K562 (cell line): ENCODE results near the gene CHCHD6. TPM values are rescaled to one million over a fixed set of nuclear protein-coding genes. Genes with fewer than 3 reads are reported as not detected.

Source experiments
- ATAC-seq: fragments of 200-7000 bp; cut with Tn5 transposase; 3 replicates; pipeline ENCODE4 v1.9.1; 2020; ENCODE audit warnings: moderate library complexity
- BruUV-seq: library from RNA; stranded (reverse); fragments of 400-500 nt; replicated peaks from 2 replicates; lab custom pipeline; 2021; lab: Mats Ljungman, UMichigan
- CTCF ChIA-PET: fragments of 300-600 bp; formaldehyde crosslinking; extraction: SDS; loops from one replicate; lab custom pipeline; 2021; ENCODE audit warnings: low intra/inter-chr PET ratio; lab: Yijun Ruan, JAX
- POLR2A ChIA-PET: fragments of 300-600, 350-650 bp; sonication (Branson Sonifier 250); formaldehyde crosslinking; extraction: SDS; loops from one replicate; lab custom pipeline; 2021; ENCODE audit warnings: antibody characterized with exemption, inconsistent platforms; lab: Yijun Ruan, JAX
- DNase-seq, 4 experiments: peaks; one replicate each; pipeline versions ENCODE4 v3.0.0 to v3.0.0-alpha.2; 2011 to 2018; ENCODE audit warnings: low spot score in 3 of 4, mixed read lengths in 3 of 4; ENCODE audit errors: extremely low read depth in 1 of 4
- FAIRE-seq: peaks from 2 replicates; lab custom pipeline; 2011; peaks lifted over from hg19 to GRCh38; lab: Jason Lieb, UNC
- H2AFZ ChIP-seq: 2 replicates; pipeline ENCODE4 v1.6.0; 2011; ENCODE audit warnings: low read depth, low read length, control low read depth, inconsistent platforms
- H3K27ac ChIP-seq: fragments of 200-600 bp; 3 replicates; pipeline ENCODE4 v1.8.0; 2011; ENCODE audit warnings: low read depth, mild to moderate bottlenecking, control low read depth, inconsistent platforms, low read length, moderate library complexity, mixed read lengths; ENCODE audit errors: extremely low read depth
- H3K27me3 ChIP-seq, 2 experiments: fragments of 300-600 bp in 1 of 2; 2 replicates in 1 of 2; 3 replicates in 1 of 2; pipeline versions ENCODE4 v1.6.0 to v1.8.0; 2011; ENCODE audit warnings: inconsistent platforms in 2 of 2, low read length in 2 of 2, mild to moderate bottlenecking in 1 of 2, mixed read lengths in 1 of 2, moderate library complexity in 1 of 2; ENCODE audit not compliant: control insufficient read depth in 2 of 2, insufficient read depth in 2 of 2
- H3K36me3 ChIP-seq: fragments of 300-600 bp; 3 replicates; pipeline ENCODE4 v1.8.0; 2011; ENCODE audit warnings: mild to moderate bottlenecking, low read length, inconsistent platforms; ENCODE audit not compliant: control insufficient read depth, insufficient read depth
- H3K4me1 ChIP-seq, 2 experiments: fragments of 200-600 bp in 1 of 2; replicated peaks in 1 of 2; 2 replicates in 1 of 2; 3 replicates in 1 of 2; pipeline versions ENCODE4 v1.5.1 to v1.8.0; 2011; ENCODE audit warnings: inconsistent platforms in 2 of 2, low read length in 2 of 2, mild to moderate bottlenecking in 1 of 2, mixed read lengths in 1 of 2, moderate library complexity in 1 of 2; ENCODE audit not compliant: control insufficient read depth in 2 of 2, insufficient read depth in 2 of 2
- H3K4me2 ChIP-seq: 2 replicates; pipeline ENCODE4 v1.6.1; 2011; ENCODE audit warnings: low read length, control low read depth, inconsistent platforms, mixed read lengths; ENCODE audit not compliant: insufficient read depth
- H3K4me3 ChIP-seq: fragments of 200-600 bp; sonication (generic), shearing (Covaris generic); 2 replicates; pipeline ENCODE4 v1.5.1; 2016; ENCODE audit warnings: control low read depth, inconsistent platforms
- H3K79me2 ChIP-seq: fragments of 200-600 bp; 3 replicates; pipeline ENCODE4 v1.8.0; 2011; ENCODE audit warnings: low read length, inconsistent platforms; ENCODE audit not compliant: control insufficient read depth, insufficient read depth
- H3K9ac ChIP-seq, 2 experiments: 2 replicates each; pipeline versions ENCODE4 v1.6.0 to v1.6.1; 2011; ENCODE audit warnings: low read depth in 2 of 2, low read length in 2 of 2, control low read depth in 1 of 2, inconsistent platforms in 1 of 2, mild to moderate bottlenecking in 1 of 2, mixed read lengths in 1 of 2; ENCODE audit not compliant: insufficient read depth in 1 of 2
- H3K9me1 ChIP-seq: one replicate; pipeline ENCODE4 v1.6.0; 2011; ENCODE audit warnings: inconsistent platforms, mild to moderate bottlenecking, low read length, moderate library complexity; ENCODE audit not compliant: control insufficient read depth, insufficient read depth
- H3K9me3 ChIP-seq: replicated peaks from 2 replicates; pipeline ENCODE4 v1.5.1; 2011; ENCODE audit warnings: low read depth, low read length, inconsistent platforms; ENCODE audit not compliant: control insufficient read depth, insufficient read depth
- H4K20me1 ChIP-seq: replicated peaks from 2 replicates; pipeline ENCODE4 v1.6.1; 2011; ENCODE audit warnings: low read length, inconsistent platforms, mixed read lengths; ENCODE audit not compliant: control insufficient read depth, insufficient read depth
- HDAC8 ChIP-seq: fragments of 450-650 bp; IDR thresholded peaks from 2 replicates; pipeline ENCODE4 v1.6.1; 2016; ENCODE audit warnings: mild to moderate bottlenecking, missing genetic modification characterization, moderate library complexity, missing compliant biosample characterization
- KAT8 ChIP-seq: fragments of 450-650 bp; IDR thresholded peaks from 2 replicates; pipeline ENCODE4 v1.6.1; 2016; ENCODE audit warnings: low read depth, mild to moderate bottlenecking
- MYBL2 ChIP-seq, 2 experiments: fragments of 450-650 bp in 1 of 2; sonication (generic) in 1 of 2; formaldehyde crosslinking in 1 of 2; IDR thresholded peaks; 2 replicates each; pipeline versions ENCODE4 v1.6.1 to v1.8.1; 2017 to 2022; ENCODE audit warnings: borderline replicate concordance in 1 of 2, inconsistent platforms in 1 of 2, low read depth in 1 of 2, mild to moderate bottlenecking in 1 of 2, missing genetic modification reagents in 1 of 2, moderate library complexity in 1 of 2
- PCBP2 ChIP-seq: fragments of 200-400 bp; formaldehyde crosslinking; IDR thresholded peaks from 2 replicates; pipeline ENCODE4 v1.6.1; 2018; ENCODE audit warnings: low read length, low read depth, mild to moderate bottlenecking, moderate library complexity; ENCODE audit not compliant: poor library complexity, severe bottlenecking
- POLR2G ChIP-seq: fragments of 200-400 bp; formaldehyde crosslinking; IDR thresholded peaks from 2 replicates; pipeline ENCODE4 v1.6.1; 2017; ENCODE audit warnings: low read depth, mild to moderate bottlenecking, antibody characterized with exemption, low read length, moderate library complexity
- RBFOX2 ChIP-seq: fragments of 200-400 bp; formaldehyde crosslinking; IDR thresholded peaks from 2 replicates; pipeline ENCODE4 v1.6.1; 2017; ENCODE audit warnings: low read depth, mild to moderate bottlenecking, low read length, moderate library complexity
- RERE ChIP-seq: sonication (generic); formaldehyde crosslinking; IDR thresholded peaks from 2 replicates; pipeline ENCODE4 v1.8.0; 2023; ENCODE audit warnings: missing genetic modification reagents, mild to moderate bottlenecking, borderline replicate concordance
- SETDB1 ChIP-seq: IDR thresholded peaks from one replicate; pipeline ENCODE4 v1.6.1; 2012; ENCODE audit warnings: low read length, control low read depth, inconsistent platforms
- WGBS: fragments of 100-300 bp; shearing (Covaris generic); methylation state at CpG from one replicate; pipeline ENCODE4 v1.1.6; 2016; ENCODE audit warnings: low coverage, mixed read lengths; ENCODE audit not compliant: insufficient coverage; ENCODE audit errors: missing lambda C conversion rate; 5-methylcytosine and 5-hydroxymethylcytosine counted together
- in situ Hi-C: fragments of 300-500 bp; cut with MboI; formaldehyde crosslinking; loops from 4 replicates; pipeline ENCODE4 v1.15.0; 2018; ENCODE audit warnings: inconsistent platforms, mixed read lengths
- intact Hi-C: fragments of 100-400 bp; cut with micrococcal nuclease; formaldehyde crosslinking; loops from 2 replicates; pipeline ENCODE4 v1.14.2; 2022
- polyA plus RNA-seq, 8 experiments: library from polyadenylated mRNA; depleted of rRNA in 4 of 8; stranded (reverse) in 5 of 8; unstranded in 3 of 8; fragments of >200 nt; fragmentation: Nextera tagmentation in 2 of 8; fragmentation: Illumina TruSeq in 1 of 8; extraction: Ambion mirVana in 2 of 8; extraction: Trizol in 1 of 8; gene quantifications; 2 replicates each; pipeline versions ENCODE4 v1.2.1 to v1.2.3, GENCODE V29; 2011 to 2014; ENCODE audit warnings: inconsistent platforms in 1 of 8, missing spikeins in 1 of 8
- total RNA-seq, 7 experiments: library from RNA; depleted of rRNA in 6 of 7; stranded (reverse); fragments of >200 nt in 6 of 7; fragmentation: Illumina TruSeq in 2 of 7; extraction: Trizol in 2 of 7; gene quantifications; 2 replicates each; pipeline versions ENCODE4 v1.2.1 to v1.2.3, GENCODE V29; 2011 to 2021; ENCODE audit warnings: low replicate concordance in 1 of 7

CHCHD6 gene
- total and polyA plus RNA-seq, 9 of the 15 experiments (the other 6 are each of a cell fraction or from before 2014, with no cell fraction given), result 4.6 to 18.6 (median 10.9) TPM

- TF ChIP-seq SETDB1, result no peak
- TF ChIP-seq PCBP2, result no peak
- no peak for TF ChIP-seq RERE (CRISPR knock-in tag)
These were observed 294.7 kb downstream of the CHCHD6 start (continued) for GRCh38 chr3:126998728-126999127.

- peaks cover 17% of the 10 kb centered on the region; the same call in 1 of the 3 replicates for H3K36me3 ChIP-seq
- H3K9ac ChIP-seq, result no peak overlapping the region
- in situ Hi-C loops (no loop called here), intact Hi-C loops (no loop called here)
- ATAC-seq, result no peak
- H2AFZ ChIP-seq, result no peak overlapping the region
- no peak overlapping the region for H3K4me3 ChIP-seq
- H3K79me2 ChIP-seq, result peaks cover 52% of the 10 kb centered on the region
- H3K4me1 ChIP-seq, result peaks cover 0 to 38% of the 10 kb centered on the region in 2 experiments; a peak in 2 of 5 replicates
- H3K9me1 ChIP-seq, result no peaks in the 10 kb centered on the region
- BruUV-seq, result no TSS peak
- WGBS, result 100% methylated on average over 3 of the region's 15 CpGs
- ChIA-PET POLR2A (no interaction called here), CTCF (no interaction called here)
- TF ChIP-seq POLR2G (peak; percentile 53), KAT8 (no peak), HDAC8 (tag) (no peak), MYBL2 (IDR thresholded peaks at IDR 0.05; ENCODE audit: low read depth) (no peak), MYBL2 (CRISPR knock-in tag; IDR thresholded peaks at IDR 0.05; ENCODE audit: borderline replicate concordance) (no peak), RBFOX2 (peak; percentile 41; the same call in 1 of the 2 replicates)
- no peak for DNase-seq
- no peak for FAIRE-seq
- H3K9me3 ChIP-seq, result no peaks in the 10 kb centered on the region
- peaks cover 28% of the 10 kb centered on the region; the same call in 1 of the 2 replicates for H4K20me1 ChIP-seq
- H3K27me3 ChIP-seq, result no peaks in the 10 kb centered on the region
- H3K27ac ChIP-seq, result no peak overlapping the region
- H3K4me2 ChIP-seq, result no peak overlapping the region
These were observed 295.3 kb downstream of the CHCHD6 start for GRCh38 chr3:126999383-126999782.
